ENCODE results near the gene OSBPL5.

The OSBPL5 gene

GRCh38 chr11:3050386-3051195, 114.5 kb downstream of the OSBPL5 start:
- no peak for DNase-seq

- no peak for DNase-seq
Observed at GRCh38 chr11:3049430-3050243, 115.5 kb downstream of the OSBPL5 start.

- no peak for DNase-seq
Observed at GRCh38 chr11:3047637-3048036, 117.5 kb downstream of the OSBPL5 start.

- DNase-seq = no peak
Observed at GRCh38 chr11:3046641-3047040, 118.5 kb downstream of the OSBPL5 start.

GRCh38 chr11:3046190-3046589, 118.9 kb downstream of the OSBPL5 start:
- no peak for DNase-seq

GRCh38 chr11:3044915-3045314, 120.2 kb downstream of the OSBPL5 start:
- DNase-seq = no peak

- no peak for DNase-seq
Observed at GRCh38 chr11:3044004-3044403, 121.1 kb downstream of the OSBPL5 start.

- DNase-seq = no peak
Observed at GRCh38 chr11:3043315-3043871, 121.7 kb downstream of the OSBPL5 start.

GRCh38 chr11:3042496-3043314, 122.4 kb downstream of the OSBPL5 start:
- no peak for DNase-seq

- DNase-seq = no peak
Observed at GRCh38 chr11:3041699-3042441, 123.2 kb downstream of the OSBPL5 start.

- DNase-seq = no peak
Observed at GRCh38 chr11:3040881-3041280, 124.2 kb downstream of the OSBPL5 start.

GRCh38 chr11:3037945-3038271, 127.2 kb downstream of the OSBPL5 start:
- DNase-seq = no peak
